Activated naive CD8-positive, alpha-beta T cell treated with anti-CD3 and anti-CD28 coated beads, Interleukin-2, amount 10 ng/mL, durations not matched to agents 7 days and 5 days (primary cell): Measurements from ENCODE around the gene DRICH1. TPM values are rescaled to one million over a fixed set of nuclear protein-coding genes. Genes with fewer than 3 reads are reported as not detected.
"Not testable (repeated sequence)": the region's sequence is repeated elsewhere in the genome, so short reads cannot be mapped to it uniquely, and the experiment has no call there.

Experiments
- ATAC-seq: fragments of 150-1000 bp; cut with Tn5 transposase; one replicate; pipeline ENCODE4 v1.10.0; 2021; ENCODE audit warnings: low read depth, moderate library complexity
- POLR2A ChIA-PET: fragments of 350-600 bp; sonication (Branson Sonifier 250); formaldehyde crosslinking; loops from one replicate; lab custom pipeline; 2021; ENCODE audit warnings: antibody characterized with exemption; lab: Charles Lee
- DNase-seq: peaks from one replicate; pipeline ENCODE4 v3.0.0; 2021
- H3K27ac Mint-ChIP-seq: one replicate; pipeline ENCODE4 v1.8.0; 2022; ENCODE audit warnings: mild to moderate bottlenecking, mixed read lengths
- H3K27me3 Mint-ChIP-seq: one replicate; pipeline ENCODE4 v1.8.0; 2022; ENCODE audit warnings: mild to moderate bottlenecking, moderate library complexity, mixed read lengths
- H3K36me3 Mint-ChIP-seq: one replicate; pipeline ENCODE4 v1.8.0; 2021; ENCODE audit warnings: mild to moderate bottlenecking, mixed read lengths
- H3K4me1 Mint-ChIP-seq: one replicate; pipeline ENCODE4 v1.8.0; 2021; ENCODE audit warnings: mixed read lengths
- H3K4me3 Mint-ChIP-seq: one replicate; pipeline ENCODE4 v1.8.0; 2022; ENCODE audit warnings: mild to moderate bottlenecking, moderate library complexity, mixed read lengths
- H3K9me3 Mint-ChIP-seq: one replicate; pipeline ENCODE4 v1.8.0; 2021; ENCODE audit warnings: mixed read lengths
- total RNA-seq, 2 experiments: library from RNA; stranded (reverse); gene quantifications; one replicate each; pipeline ENCODE4 v1.2.3, GENCODE V29; 2021

The DRICH1 gene
- total RNA-seq, 2 experiments from 2014 or later = 0.69 to 0.79 TPM

DNA sequence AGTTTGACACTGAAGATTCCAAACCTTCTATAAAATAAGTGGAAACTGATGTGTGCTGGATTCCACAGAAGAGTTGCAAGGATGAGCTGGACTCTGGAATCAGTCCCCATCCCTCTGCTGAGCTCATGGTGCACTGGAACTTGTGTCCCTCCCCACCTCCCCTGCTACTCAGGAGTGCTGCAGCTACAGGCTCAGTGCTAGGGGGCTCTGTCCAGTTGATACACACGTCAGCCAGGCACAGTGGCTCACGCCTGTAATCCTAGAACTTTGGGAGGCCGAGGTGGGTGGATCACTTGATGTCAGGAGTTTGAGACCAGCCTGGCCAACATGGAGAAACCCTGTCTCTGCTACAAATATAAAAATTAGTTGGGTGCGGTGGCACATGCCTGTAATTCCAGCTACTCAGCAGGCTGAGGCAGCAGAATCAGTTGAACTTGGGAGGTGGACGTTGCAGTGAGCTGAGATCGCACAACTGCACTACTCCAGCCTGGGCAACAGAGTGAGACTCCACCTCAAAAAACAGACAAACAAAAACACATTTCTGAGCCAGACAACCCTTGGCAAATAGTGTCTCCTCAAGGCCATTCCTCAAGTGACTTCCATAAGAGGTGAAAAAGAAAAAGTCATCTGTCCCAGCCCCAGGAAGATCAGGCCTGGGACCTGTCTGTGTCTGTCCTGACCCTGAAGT lies 3.9 kb downstream of the DRICH1 start:
- H3K27me3 Mint-ChIP-seq, ATAC-seq, POLR2A ChIA-PET, H3K27ac Mint-ChIP-seq, H3K9me3 Mint-ChIP-seq, DNase-seq, H3K36me3 Mint-ChIP-seq, H3K4me3 Mint-ChIP-seq: not testable (repeated sequence)
- H3K4me1 Mint-ChIP-seq = peaks cover 11% of the 10 kb centered on the region

DNA sequence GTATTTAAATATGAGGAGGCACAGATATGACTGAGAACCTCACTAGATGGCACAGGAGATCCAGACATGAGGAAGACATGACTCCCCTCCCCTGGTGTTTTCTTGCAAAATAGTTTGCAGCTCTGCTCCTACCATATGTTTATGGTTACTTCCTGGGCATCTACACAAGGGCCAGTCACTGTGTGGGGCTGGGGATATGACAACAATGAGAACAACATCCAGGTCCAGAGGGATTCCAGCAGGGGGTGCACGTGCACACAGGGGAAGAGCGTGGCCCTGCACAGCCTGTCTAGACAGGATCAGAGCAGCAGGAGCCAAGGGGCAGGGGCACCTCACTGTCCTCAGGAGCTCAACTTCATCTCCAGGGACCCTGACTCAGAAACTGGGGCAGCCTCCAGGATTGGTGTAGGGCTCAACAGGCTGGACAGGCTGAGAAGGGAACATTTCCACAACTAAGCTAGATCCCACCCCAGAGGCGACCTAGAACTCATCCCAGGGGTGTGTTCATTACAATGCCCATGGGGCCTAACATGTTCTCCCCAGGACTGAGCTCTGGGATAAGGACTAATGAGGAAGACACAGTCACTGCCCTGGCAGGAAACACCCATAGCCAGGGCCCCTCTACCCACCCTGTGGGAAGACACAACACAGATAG lies 4.6 kb downstream of the DRICH1 start:
- H3K27ac Mint-ChIP-seq, POLR2A ChIA-PET, H3K4me3 Mint-ChIP-seq, H3K9me3 Mint-ChIP-seq, H3K27me3 Mint-ChIP-seq, H3K36me3 Mint-ChIP-seq: not testable (repeated sequence)
- peaks cover 11% of the 10 kb centered on the region for H3K4me1 Mint-ChIP-seq
- ATAC-seq = peak; percentile 89
- peak; percentile 67 for DNase-seq

DNA sequence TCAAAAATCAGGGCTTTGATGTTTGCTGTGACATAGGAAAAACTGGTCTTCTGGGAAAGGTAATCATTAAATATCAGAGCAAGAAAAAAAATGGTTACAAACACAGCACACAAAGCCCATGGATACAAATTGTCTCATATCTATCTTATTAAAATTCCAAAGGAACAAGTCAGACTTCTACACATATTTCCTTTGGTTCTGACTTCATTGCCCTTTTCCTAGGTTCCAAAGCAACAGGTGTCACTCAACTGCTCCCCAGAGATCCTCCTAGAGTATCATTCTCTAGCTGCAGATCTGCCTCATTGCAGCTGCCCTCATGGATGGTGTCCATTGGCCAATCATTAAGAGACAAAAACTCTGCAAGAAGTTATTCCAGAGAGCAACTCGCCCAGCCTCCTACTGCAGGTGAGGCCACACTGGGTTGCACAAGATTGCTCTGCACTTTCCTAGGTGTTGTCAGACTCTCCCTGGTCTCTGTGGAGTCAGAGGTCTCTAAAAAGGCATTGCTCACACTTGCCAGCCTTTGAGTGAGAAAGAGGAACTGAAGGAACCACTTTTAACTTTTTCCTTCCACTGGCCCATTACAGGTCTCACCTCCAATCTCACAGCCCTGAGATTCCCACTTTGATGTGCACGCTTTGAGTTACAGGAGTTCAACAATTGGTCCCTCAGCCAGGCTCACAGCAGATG lies 5.7 kb downstream of the DRICH1 start:
- peaks cover 3% of the 10 kb centered on the region for H3K4me1 Mint-ChIP-seq
- H3K4me3 Mint-ChIP-seq = no peak overlapping the region
- H3K9me3 Mint-ChIP-seq = no peaks in the 10 kb centered on the region
- ATAC-seq (no peak), DNase-seq (no peak)
- H3K36me3 Mint-ChIP-seq = no peaks in the 10 kb centered on the region
- peaks cover 6% of the 10 kb centered on the region for H3K27me3 Mint-ChIP-seq
- POLR2A ChIA-PET = no interaction called here
- H3K27ac Mint-ChIP-seq = no peak overlapping the region

- no peak for DNase-seq
- no peak overlapping the region for H3K4me3 Mint-ChIP-seq
- ATAC-seq = no peak
- H3K9me3 Mint-ChIP-seq = no peaks in the 10 kb centered on the region
- H3K36me3 Mint-ChIP-seq = peaks cover 2% of the 10 kb centered on the region
- POLR2A ChIA-PET = interaction anchor here (0.8 kb wide), 1 partner anchor 128 kb away, joined by 3 read pairs; the partner anchor contains the start of gene ZNF70
- H3K27ac Mint-ChIP-seq = no peak overlapping the region
- peaks cover 3% of the 10 kb centered on the region for H3K4me1 Mint-ChIP-seq
- H3K27me3 Mint-ChIP-seq = peaks cover 9% of the 10 kb centered on the region
Measured at GRCh38 chr22:23622634-23623033, 9.5 kb downstream of the DRICH1 start.

DNA sequence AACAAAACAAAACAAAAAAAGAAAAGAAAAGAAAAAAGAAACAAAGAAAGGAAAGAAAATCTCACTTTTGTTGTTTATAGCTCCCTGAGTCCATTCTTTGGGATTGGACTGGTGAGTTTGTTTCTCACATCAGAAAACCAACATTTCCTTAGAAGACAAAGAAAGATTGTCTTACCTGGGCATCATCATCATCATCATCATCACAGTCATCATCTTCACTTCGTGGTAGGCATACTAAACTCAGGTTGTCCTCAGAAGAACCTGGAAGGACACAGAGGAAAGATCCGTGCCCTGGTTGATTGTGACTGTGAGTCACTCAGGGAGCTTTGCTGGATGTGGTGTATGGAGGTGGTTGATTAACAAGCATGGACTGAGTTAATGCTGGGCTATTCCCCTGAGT lies 10.2 kb downstream of the DRICH1 start:
- H3K27ac Mint-ChIP-seq = peak overlapping the region; percentile 58
- H3K4me1 Mint-ChIP-seq, H3K4me3 Mint-ChIP-seq, H3K9me3 Mint-ChIP-seq, ATAC-seq, H3K36me3 Mint-ChIP-seq, DNase-seq, POLR2A ChIA-PET: not testable (repeated sequence)
- peaks cover 11% of the 10 kb centered on the region for H3K27me3 Mint-ChIP-seq

GRCh38 chr22:23621082-23621780 lies 10.9 kb downstream of the DRICH1 start:
- H3K4me1 Mint-ChIP-seq = no peaks in the 10 kb centered on the region
- no peaks in the 10 kb centered on the region for H3K9me3 Mint-ChIP-seq
- POLR2A ChIA-PET = no interaction called here
- peaks cover 13% of the 10 kb centered on the region for H3K27me3 Mint-ChIP-seq
- no peak for DNase-seq
- no peak for ATAC-seq
- H3K27ac Mint-ChIP-seq = no peak overlapping the region
- H3K36me3 Mint-ChIP-seq = peaks cover 2% of the 10 kb centered on the region
- H3K4me3 Mint-ChIP-seq = no peak overlapping the region

DNA sequence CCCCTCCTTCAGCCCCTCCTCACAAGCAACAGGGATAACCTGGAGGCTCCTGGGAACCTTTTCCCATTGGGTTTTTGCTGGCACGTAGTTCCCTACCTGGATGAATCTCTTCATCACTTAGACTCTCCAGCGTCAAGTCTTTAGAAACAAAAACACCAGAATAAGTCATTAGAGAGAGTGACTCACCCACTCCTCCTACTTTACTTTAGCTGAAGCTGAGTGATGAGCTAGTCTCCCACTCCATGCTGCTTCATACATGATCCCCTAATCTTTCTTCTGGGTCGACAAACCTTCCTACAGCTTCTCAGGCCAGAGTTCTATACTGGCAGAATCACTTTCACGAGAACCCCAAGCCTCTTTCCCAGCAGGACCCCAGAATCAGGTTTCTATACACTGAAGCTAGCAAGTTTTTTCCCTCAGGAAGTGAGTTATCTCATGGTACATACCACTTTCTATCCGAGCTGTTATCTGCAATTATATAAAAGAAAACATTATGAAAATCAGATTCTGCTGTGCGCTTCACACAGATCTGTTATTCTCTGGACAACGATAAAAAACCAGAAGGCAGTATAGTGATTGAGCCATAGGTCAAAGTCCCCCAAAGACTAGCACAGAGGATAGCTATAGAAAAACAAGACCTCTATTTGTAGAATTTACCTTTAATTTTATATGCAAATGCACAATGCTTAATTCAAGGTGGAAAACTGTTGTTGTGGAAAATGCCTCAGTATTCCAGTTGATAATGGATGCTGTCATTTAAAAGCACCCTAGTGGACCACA lies 18.7 kb downstream of the DRICH1 start:
- H3K27ac Mint-ChIP-seq = no peak overlapping the region
- H3K27me3 Mint-ChIP-seq = peaks cover 6% of the 10 kb centered on the region
- H3K4me3 Mint-ChIP-seq = no peak overlapping the region
- POLR2A ChIA-PET = no interaction called here
- H3K4me1 Mint-ChIP-seq = peaks cover 28% of the 10 kb centered on the region
- no peak for DNase-seq
- no peaks in the 10 kb centered on the region for H3K9me3 Mint-ChIP-seq
- H3K36me3 Mint-ChIP-seq = no peaks in the 10 kb centered on the region
- no peak for ATAC-seq

GRCh38 chr22:23609983-23610781 lies 21.9 kb downstream of the DRICH1 start:
- Mint-ChIP-seq H3K27me3 (peaks cover 2% of the 10 kb centered on the region), H3K36me3 (no peaks in the 10 kb centered on the region), H3K4me1 (peaks cover 28% of the 10 kb centered on the region), H3K9me3 (no peaks in the 10 kb centered on the region), H3K27ac (peak overlapping the region; percentile 18), H3K4me3 (peak overlapping the region; percentile 52)
- ATAC-seq = peak; percentile 71
- POLR2A ChIA-PET = no interaction called here
- peak; percentile 60 for DNase-seq

- ATAC-seq (no peak), DNase-seq (peak; percentile 45)
- no peak overlapping the region for H3K4me3 Mint-ChIP-seq
- H3K9me3 Mint-ChIP-seq = no peaks in the 10 kb centered on the region
- POLR2A ChIA-PET = no interaction called here
- no peaks in the 10 kb centered on the region for H3K36me3 Mint-ChIP-seq
- peaks cover 8% of the 10 kb centered on the region for H3K27me3 Mint-ChIP-seq
- H3K4me1 Mint-ChIP-seq = peaks cover 25% of the 10 kb centered on the region
- H3K27ac Mint-ChIP-seq = no peak overlapping the region
Measured at GRCh38 chr22:23608583-23608982, 23.5 kb downstream of the DRICH1 start.

DNA sequence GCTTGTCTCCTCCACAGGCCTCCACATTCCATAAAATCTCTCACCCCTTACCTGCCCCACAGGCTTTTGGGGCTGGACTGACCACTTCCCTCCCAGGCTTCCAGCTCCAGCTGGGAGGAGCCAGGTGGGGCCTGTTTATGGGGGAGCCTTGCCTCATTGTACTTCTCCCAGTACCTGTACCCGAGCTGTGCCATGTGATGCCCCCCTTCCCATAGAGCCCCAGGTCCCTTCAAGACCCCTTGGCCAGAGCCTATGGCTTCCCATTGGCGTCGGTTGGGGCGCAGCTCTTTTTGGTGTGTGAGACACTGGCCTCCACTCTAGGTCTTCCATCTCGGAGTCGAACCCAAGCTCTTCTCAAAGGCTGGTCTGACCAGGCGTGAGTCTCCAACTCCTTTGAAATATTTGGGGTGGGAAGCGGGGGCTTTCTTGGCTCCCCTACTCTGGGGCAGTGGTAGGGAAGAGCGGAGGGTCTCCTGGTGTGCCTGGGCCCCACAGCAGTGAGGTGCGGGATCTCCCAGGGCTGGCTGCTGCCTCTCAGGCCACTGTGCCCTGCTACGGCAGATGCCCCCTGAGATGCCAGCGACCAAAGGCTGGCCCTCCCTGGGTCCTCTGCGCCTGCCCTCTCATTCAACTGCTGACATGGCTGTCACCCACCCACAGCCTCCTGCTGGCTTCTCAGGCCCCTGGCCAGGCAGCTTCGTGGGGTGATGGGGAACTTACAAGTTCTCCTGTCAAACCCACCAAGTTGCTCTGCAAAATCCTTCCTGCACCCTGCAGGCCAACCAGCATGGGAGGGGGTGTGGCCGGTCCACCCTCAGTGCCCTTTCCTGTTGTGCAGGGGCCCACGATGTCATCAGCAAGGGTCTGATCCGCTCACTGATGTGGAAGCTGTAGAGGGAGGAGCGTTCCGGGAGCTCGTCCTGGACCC lies 25.7 kb downstream of the DRICH1 start:
- peaks cover 6% of the 10 kb centered on the region for H3K27me3 Mint-ChIP-seq
- H3K4me1 Mint-ChIP-seq = peaks cover 18% of the 10 kb centered on the region
- no peak overlapping the region for H3K27ac Mint-ChIP-seq
- no peaks in the 10 kb centered on the region for H3K9me3 Mint-ChIP-seq
- no peak for ATAC-seq
- H3K36me3 Mint-ChIP-seq = no peaks in the 10 kb centered on the region
- H3K4me3 Mint-ChIP-seq = no peak overlapping the region
- POLR2A ChIA-PET = interaction anchor here (1.0 kb wide), 1 partner anchor 90 kb away, joined by 3 read pairs; no protein-coding TSS in a partner anchor
- DNase-seq = no peak

DNA sequence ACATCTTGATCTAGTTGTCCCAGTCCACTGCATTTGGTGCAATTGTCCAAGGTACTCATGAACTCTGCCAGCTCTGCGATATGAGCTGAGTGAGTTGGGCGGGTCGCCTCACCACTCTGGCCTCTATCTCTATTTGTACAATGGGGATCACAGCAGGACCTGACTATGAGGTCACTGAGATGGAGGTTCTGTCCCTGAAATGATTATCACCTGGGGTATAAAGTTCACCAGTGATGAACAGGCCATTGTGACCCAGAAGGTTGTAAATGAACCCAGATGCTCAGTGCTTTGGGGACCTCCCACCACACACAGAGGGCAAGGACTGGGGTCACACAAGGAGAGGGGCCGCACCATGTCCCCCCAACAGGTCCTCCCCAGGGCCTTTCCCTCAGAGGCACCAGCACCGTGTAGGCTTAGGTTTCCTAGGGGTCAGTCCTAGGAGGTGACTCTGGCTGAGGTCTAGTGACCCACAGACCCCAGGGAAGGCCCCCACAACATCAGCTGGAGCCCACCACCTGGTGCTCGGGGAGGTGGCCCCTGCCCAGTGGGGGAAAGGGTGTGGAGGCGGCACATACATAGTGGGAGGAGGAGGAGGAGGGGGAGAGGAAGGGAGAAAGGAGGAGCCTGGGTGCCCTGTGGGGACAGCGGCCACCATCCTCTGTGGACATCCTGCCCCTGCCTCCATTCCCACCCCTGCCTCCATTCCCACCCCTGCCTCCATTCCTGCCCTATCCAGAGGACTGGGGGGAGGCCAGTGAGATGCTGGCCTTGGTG lies 27.0 kb downstream of the DRICH1 start:
- Mint-ChIP-seq H3K4me1 (peaks cover 6% of the 10 kb centered on the region), H3K9me3 (no peaks in the 10 kb centered on the region), H3K27me3 (peaks cover 6% of the 10 kb centered on the region), H3K27ac (no peak overlapping the region), H3K36me3 (no peaks in the 10 kb centered on the region), H3K4me3 (no peak overlapping the region)
- DNase-seq = no peak
- POLR2A ChIA-PET = no interaction called here
- ATAC-seq = no peak
